Renal cortex interstitium (tissue), 11 donors: ENCODE data around the gene GART. TPM values are rescaled to one million over a fixed set of nuclear protein-coding genes. Genes with fewer than 3 reads are reported as not detected.

Experiments used
- DNase-seq, 11 donors: peaks; one replicate each; pipeline ENCODE4 v3.0.0-alpha.2; 2013; ENCODE audit warnings: low read depth in 9 of 11, low spot score in 4 of 11; ENCODE audit errors: extremely low read depth in 1 of 11
- polyA plus RNA-seq, 3 donors: library from polyadenylated mRNA; unstranded; fragments of 120-200 nt; gene quantifications; one replicate each; pipeline ENCODE4 v1.2.1, GENCODE V29; 2013; ENCODE audit not compliant: insufficient read length in 3 of 3

The GART gene
- polyA plus RNA-seq, 3 donors = 70.7 to 83.8 (median 77.1) TPM

GRCh38 chr21:33560965-33561364, 19.0 kb upstream of the GART start:
- no peak for DNase-seq

- no peak for DNase-seq
Measured at GRCh38 chr21:33559813-33560212, 17.9 kb upstream of the GART start.

GRCh38 chr21:33558777-33559421, 17.0 kb upstream of the GART start:
- no peak for DNase-seq

- no peak for DNase-seq
Measured at GRCh38 chr21:33557447-33557846, 15.5 kb upstream of the GART start.

GRCh38 chr21:33554982-33555344, 13.0 kb upstream of the GART start:
- no peak for DNase-seq

GRCh38 chr21:33554236-33554981, 12.5 kb upstream of the GART start:
- no peak for DNase-seq

GRCh38 chr21:33552999-33553598, 11.2 kb upstream of the GART start:
- DNase-seq = no peak

GRCh38 chr21:33552093-33552998, 10.4 kb upstream of the GART start:
- DNase-seq = no peak

- DNase-seq = no peak
Measured at GRCh38 chr21:33551664-33552063, 9.7 kb upstream of the GART start.

- no peak for DNase-seq
Measured at GRCh38 chr21:33550772-33551660, 9.1 kb upstream of the GART start.

GRCh38 chr21:33549848-33550771, 8.2 kb upstream of the GART start:
- no peak for DNase-seq

- DNase-seq = no peak
Measured at GRCh38 chr21:33546086-33546485, 4.2 kb upstream of the GART start.

GRCh38 chr21:33544451-33545195, 2.7 kb upstream of the GART start:
- no peak for DNase-seq

- DNase-seq = peak in 5 of 11 donors; percentile 3 to 50 (median 45)
Measured at GRCh38 chr21:33543505-33544129, 1.7 kb upstream of the GART start.

- peak; percentile 93 to 99 (median 96) for DNase-seq
Measured at GRCh38 chr21:33542640-33543504, 955 bp upstream of the GART start, which contains the start of gene SON. Gene SON, plus strand, starts transcription at chr21:33543038. Its CDS starts 55 bp downstream, at chr21:33543093.
